PC-9 (cell line): ENCODE data around the gene KATNB1.

ENCODE experiments used
- EZH2 ChIP-seq: fragments of 200-600 bp; sonication (generic); IDR thresholded peaks from 2 replicates; pipeline ENCODE4 v1.8.0; 2017; ENCODE audit warnings: antibody characterized with exemption, low read depth
- TF ChIP-seq, protein P1 (sequence below): fragments of 200-600 bp; sonication (generic); conservative IDR thresholded peaks from 2 replicates; pipeline ENCODE4 v1.6.1; 2017; ENCODE audit warnings: mixed run types, antibody characterized with exemption, mild to moderate bottlenecking, moderate library complexity

DNA sequence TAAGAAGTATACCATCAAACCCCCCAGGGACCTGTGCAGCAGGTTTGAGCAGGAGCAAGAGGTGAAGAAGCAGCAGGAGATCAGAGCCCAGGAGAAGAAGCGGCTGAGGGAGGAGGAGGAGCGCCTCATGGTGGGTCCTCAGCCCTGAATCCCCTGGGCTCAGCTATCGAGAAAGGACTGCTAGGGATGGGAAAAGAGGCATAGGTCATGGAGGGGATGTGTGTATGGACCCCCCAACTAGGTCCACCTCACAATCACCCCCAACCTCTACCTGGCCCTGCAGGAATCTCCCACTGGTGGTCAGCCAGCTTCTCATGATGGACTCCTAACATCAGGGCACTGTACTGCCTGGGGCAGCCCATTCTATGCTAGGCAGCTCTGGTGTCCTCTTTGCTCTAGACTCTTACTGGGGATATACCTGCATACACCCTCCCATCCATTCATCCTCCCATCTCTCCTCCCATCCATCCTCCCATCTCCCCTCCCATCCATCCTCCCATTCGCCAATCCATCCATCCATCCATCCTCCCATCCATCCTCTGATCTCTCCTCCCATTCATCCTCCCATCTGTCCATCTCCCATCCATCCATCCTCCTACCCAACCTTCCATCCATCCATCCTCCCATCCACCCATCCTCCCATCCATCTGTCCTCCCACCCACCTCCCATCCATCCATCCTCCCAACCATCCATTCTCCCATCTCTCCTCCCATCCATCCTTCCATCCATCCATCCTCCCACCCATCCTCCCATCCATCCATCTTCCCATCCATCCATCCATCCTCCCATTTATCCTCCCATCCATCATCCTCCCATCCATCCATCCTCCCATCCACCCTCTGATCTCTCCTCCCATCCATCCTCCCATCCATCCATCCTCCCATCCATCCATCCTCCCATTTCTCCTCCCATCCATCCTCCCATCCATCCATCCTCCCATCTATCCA is 30.4 kb upstream of the KATNB1 start:
- TF ChIP-seq, protein P1, sequence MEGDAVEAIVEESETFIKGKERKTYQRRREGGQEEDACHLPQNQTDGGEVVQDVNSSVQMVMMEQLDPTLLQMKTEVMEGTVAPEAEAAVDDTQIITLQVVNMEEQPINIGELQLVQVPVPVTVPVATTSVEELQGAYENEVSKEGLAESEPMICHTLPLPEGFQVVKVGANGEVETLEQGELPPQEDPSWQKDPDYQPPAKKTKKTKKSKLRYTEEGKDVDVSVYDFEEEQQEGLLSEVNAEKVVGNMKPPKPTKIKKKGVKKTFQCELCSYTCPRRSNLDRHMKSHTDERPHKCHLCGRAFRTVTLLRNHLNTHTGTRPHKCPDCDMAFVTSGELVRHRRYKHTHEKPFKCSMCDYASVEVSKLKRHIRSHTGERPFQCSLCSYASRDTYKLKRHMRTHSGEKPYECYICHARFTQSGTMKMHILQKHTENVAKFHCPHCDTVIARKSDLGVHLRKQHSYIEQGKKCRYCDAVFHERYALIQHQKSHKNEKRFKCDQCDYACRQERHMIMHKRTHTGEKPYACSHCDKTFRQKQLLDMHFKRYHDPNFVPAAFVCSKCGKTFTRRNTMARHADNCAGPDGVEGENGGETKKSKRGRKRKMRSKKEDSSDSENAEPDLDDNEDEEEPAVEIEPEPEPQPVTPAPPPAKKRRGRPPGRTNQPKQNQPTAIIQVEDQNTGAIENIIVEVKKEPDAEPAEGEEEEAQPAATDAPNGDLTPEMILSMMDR, result no peak
- no peak for TF ChIP-seq EZH2
